Lung (tissue), 12 donors: ENCODE measurements around the gene CHD9NB. TPM values are rescaled to one million over a fixed set of nuclear protein-coding genes. Genes with fewer than 3 reads are reported as not detected.
"Not testable (repeated sequence)": the region's sequence is repeated elsewhere in the genome, so short reads cannot be mapped to it uniquely, and the experiment has no call there.

Experiments used
- ATAC-seq: fragments of 200-7000 bp; cut with Tn5 transposase; one replicate; pipeline ENCODE4 v1.9.1; 2020; ENCODE audit warnings: moderate number of reproducible peaks; ENCODE audit not compliant: insufficient read depth, low FRiP score
- DNase-seq, 3 donors: peaks; one replicate each; pipeline ENCODE4 v3.0.0-alpha.2; 2013 to 2017
- H3K27ac ChIP-seq, 2 donors: one replicate each; pipeline ENCODE4 v1.5.1; 2013; ENCODE audit warnings: mild to moderate bottlenecking in 2 of 2, moderate library complexity in 2 of 2, control low read depth in 1 of 2, inconsistent platforms in 1 of 2, low read depth in 1 of 2, low read length in 1 of 2
- H3K27me3 ChIP-seq, 3 donors: one replicate each; pipeline ENCODE4 v1.5.1; 2013; ENCODE audit warnings: low read length in 2 of 3; ENCODE audit not compliant: control insufficient read depth in 3 of 3, insufficient read depth in 3 of 3
- H3K36me3 ChIP-seq, 4 donors: one replicate each; pipeline ENCODE4 v1.5.1; 2013; ENCODE audit warnings: low read length in 4 of 4, mild to moderate bottlenecking in 1 of 4, moderate library complexity in 1 of 4; ENCODE audit not compliant: control insufficient read depth in 4 of 4, insufficient read depth in 4 of 4
- H3K4me1 ChIP-seq, 5 donors: one replicate each; pipeline ENCODE4 v1.5.1; 2013; ENCODE audit warnings: low read length in 5 of 5, mild to moderate bottlenecking in 2 of 5, moderate library complexity in 1 of 5; ENCODE audit not compliant: control insufficient read depth in 5 of 5, insufficient read depth in 5 of 5
- H3K4me3 ChIP-seq: one replicate; pipeline ENCODE4 v1.5.1; 2013; ENCODE audit warnings: mild to moderate bottlenecking, control low read depth, moderate library complexity
- H3K9ac ChIP-seq, 2 donors: one replicate each; pipeline ENCODE4 v1.5.1; 2013; ENCODE audit warnings: low read length in 2 of 2, control low read depth in 1 of 2; ENCODE audit not compliant: insufficient read depth in 1 of 2
- H3K9me3 ChIP-seq, 4 donors: one replicate each; pipeline ENCODE4 v1.5.1; 2013; ENCODE audit warnings: low read length in 3 of 4, mild to moderate bottlenecking in 1 of 4, moderate library complexity in 1 of 4; ENCODE audit not compliant: control insufficient read depth in 4 of 4, insufficient read depth in 3 of 4
- WGBS, 2 donors: extraction: QIAGEN DNeasy Blood & Tissue Kit; methylation state at CpG; one replicate each; pipeline ENCODE4 v1.1.7; 2013; 5-methylcytosine and 5-hydroxymethylcytosine counted together
- polyA plus RNA-seq, 2 donors: library from polyadenylated mRNA; stranded (reverse); fragments of 200-250 nt; gene quantifications; one replicate each; pipeline ENCODE4 v1.2.1, GENCODE V29; 2013
- total RNA-seq, 2 donors: library from RNA; depleted of rRNA in 1 of 2; stranded (reverse); fragments of >200 nt in 1 of 2; gene quantifications; one replicate each; pipeline ENCODE4 v1.2.1, GENCODE V29; 2014 to 2021
- TF ChIP-seq, protein P1 (sequence below): IDR thresholded peaks from 2 replicates; pipeline ENCODE4 v1.5.1; 2012; ENCODE audit warnings: mild to moderate bottlenecking; ENCODE audit errors: control extremely low read depth, extremely low read depth
- donor health status: control.
- donor health status: control.
- donor health status: Bipolar disorder and iron deficiency.
- donor health status: healthy.
- donor health status: DM: yes; HTN: yes; CAD: no.

The CHD9NB gene
- total and polyA plus RNA-seq, 4 donors, result 19.8 to 34.8 (median 29.9) TPM

DNA sequence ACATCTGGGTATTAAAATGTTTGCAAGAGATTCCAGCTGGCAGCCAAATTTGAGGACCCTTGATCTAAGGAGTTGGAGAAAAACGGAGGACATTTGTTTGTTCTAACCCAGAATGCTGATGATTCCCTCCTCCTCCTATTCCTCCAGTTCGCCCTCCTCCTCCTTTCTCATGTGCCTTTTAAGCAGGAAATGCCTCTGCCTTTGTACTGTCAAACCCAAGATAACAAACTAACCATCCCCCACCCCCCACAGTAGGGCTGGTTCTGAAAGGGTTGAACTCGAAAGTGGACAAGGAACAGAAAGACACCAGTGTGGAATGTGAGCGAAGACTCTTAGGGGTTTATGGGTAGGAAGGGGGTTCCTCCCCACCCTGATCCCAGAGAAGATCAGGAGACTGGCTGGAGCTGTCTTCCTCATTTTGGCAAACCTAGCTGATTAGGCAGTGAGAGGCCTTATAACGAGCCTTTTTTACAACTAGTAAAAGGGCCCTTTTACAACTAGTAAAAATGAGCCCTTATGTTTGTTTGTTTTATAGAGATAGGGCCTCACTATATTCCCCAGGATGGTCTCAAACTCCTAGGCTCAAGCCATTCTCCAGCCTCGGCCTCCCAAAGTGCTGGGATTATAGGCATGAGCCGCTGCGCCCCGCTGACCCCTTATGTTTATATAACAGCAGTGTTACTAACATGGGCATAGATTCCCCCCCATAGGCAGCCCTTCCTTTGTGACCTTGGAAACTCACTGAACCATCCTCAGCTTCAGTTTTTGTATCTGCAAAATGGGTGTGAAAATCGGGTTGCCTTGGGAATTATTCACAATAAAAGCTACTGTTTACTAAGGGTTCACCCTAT lies 3.1 kb upstream of the CHD9NB start:
- Histone ChIP-seq H3K27ac (peak overlapping the region; percentile 96 to 97), H3K4me1 (peaks cover 3 to 19% (median 9%) of the 10 kb centered on the region in 5 donors), H3K9me3 (no peaks in the 10 kb centered on the region), H3K27me3 (no peaks in the 10 kb centered on the region), H3K36me3 (no peaks in the 10 kb centered on the region), H3K9ac (peak overlapping the region in 1 of 2 donors; percentile 64), H3K4me3 (peak overlapping the region; percentile 59)
- peak; percentile 74 to 87 (median 87) for DNase-seq
- TF ChIP-seq, protein P1, sequence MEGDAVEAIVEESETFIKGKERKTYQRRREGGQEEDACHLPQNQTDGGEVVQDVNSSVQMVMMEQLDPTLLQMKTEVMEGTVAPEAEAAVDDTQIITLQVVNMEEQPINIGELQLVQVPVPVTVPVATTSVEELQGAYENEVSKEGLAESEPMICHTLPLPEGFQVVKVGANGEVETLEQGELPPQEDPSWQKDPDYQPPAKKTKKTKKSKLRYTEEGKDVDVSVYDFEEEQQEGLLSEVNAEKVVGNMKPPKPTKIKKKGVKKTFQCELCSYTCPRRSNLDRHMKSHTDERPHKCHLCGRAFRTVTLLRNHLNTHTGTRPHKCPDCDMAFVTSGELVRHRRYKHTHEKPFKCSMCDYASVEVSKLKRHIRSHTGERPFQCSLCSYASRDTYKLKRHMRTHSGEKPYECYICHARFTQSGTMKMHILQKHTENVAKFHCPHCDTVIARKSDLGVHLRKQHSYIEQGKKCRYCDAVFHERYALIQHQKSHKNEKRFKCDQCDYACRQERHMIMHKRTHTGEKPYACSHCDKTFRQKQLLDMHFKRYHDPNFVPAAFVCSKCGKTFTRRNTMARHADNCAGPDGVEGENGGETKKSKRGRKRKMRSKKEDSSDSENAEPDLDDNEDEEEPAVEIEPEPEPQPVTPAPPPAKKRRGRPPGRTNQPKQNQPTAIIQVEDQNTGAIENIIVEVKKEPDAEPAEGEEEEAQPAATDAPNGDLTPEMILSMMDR, result no peak
- WGBS, 2 donors, result 31 to 35% methylated on average over 10 of the region's 10 CpGs
- peak; percentile 4 for ATAC-seq

DNA sequence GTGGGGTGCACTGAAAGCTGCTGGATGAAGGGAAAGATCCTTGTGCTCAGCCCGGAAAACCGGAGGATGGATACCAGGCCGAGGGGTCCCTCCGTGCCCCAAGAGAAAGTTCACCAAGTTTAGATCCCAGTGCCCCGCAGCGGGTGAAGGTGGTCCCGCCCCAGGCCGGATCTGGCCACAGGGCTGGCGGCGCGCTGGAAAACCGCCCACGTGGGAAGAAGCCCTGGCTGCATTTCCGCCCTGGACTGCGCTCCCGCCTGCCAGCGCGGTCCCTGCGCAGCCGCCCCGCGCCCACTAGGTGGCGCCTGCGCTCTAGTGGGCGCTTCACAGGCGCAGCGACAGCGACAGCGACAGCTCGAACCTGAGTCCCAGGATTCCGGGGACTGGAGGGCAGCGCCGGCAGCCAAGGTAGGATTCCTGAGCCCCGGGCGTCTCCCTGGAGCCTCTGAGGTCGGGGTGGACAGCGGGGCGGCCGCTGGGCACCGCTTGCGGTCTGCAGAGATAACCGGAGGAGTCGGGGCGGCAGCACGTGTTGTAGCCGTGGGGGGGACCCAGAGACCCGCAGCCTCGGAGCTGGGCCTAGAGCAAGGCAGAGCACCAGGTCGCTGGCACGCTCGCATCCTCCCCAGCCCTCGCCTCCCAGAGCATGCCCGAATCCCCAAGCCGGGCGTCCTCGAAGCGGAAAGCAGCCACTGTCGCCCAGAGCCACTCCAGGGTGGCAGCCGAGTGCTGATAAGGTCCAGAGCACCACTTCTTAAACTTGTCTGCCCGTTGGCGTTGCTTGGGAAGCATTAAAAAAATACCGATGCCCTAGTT lies 2.2 kb upstream of the CHD9NB start, which contains the start of gene CHD9:
Gene CHD9 (plus strand): TSS at position 322 of the 816 bp plus-strand sequence. CDS start 101,099 bp downstream, outside the sequence.
- Histone ChIP-seq H3K9me3 (no peaks in the 10 kb centered on the region), H3K4me3 (peak within 1 kb of the TSS; percentile 59), H3K4me1 (peaks cover 3 to 19% (median 9%) of the 10 kb centered on the region in 5 donors), H3K36me3 (no peaks in the 10 kb centered on the region), H3K9ac (peak within 1 kb of the TSS in 1 of 2 donors; percentile 64), H3K27ac (peak within 1 kb of the TSS; percentile 96 to 97), H3K27me3 (no peaks in the 10 kb centered on the region)
- WGBS, 2 donors, result 0 to 1% methylated on average over 56 to 62 of the region's 62 CpGs
- TF ChIP-seq, protein P1, result peak; percentile 99
- ATAC-seq (peak; percentile 93), DNase-seq (peak; percentile 90 to 95 (median 92))

DNA sequence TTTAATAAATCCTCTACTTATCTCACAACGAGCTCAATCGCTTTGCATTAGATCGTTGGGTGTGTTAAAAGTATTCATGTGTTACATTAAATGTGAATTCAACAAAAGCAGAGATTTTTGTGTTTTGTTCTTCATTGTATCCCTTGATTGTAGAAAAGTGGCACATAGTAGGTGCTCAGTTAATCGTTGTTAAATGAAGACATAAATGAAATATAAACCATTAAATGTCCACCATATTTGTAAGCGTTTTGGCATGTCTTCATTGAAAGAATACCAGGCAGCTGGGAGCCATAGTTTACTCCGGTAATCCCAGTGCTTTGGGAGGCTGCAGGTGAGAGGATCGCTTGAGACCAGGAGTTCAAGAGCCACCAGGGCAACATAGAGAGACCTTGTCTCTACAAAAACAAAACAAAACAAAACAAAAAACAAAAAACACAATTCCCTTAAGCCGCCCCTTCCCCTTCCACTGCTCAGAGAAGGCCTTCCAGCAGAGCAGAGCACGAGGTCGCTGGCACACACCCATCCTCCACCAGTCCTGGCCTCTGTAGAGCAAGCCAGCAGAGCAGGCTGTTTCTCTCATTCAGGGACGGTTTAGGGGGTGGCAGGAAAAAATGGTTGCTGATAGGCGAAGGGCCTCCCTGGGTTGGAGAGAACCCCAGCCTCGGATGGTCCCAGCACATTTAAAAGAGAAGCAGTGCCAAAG lies 1.4 kb upstream of the CHD9NB start:
- no peaks in the 10 kb centered on the region for H3K9me3 ChIP-seq
- TF ChIP-seq, protein P1, result no peak
- H3K36me3 ChIP-seq, result no peaks in the 10 kb centered on the region
- DNase-seq, result peak in 2 of 3 donors; percentile 50 to 72
- peaks cover 3 to 19% (median 9%) of the 10 kb centered on the region in 5 donors for H3K4me1 ChIP-seq
- no peak for ATAC-seq
- peak overlapping the region; percentile 59 for H3K4me3 ChIP-seq
- H3K27me3 ChIP-seq, result no peaks in the 10 kb centered on the region
- peak overlapping the region in 1 of 2 donors; percentile 2 for H3K9ac ChIP-seq
- peak overlapping the region; percentile 96 to 97 for H3K27ac ChIP-seq
- 57% methylated on average over 13 of the region's 13 CpGs for WGBS, 2 donors

DNA sequence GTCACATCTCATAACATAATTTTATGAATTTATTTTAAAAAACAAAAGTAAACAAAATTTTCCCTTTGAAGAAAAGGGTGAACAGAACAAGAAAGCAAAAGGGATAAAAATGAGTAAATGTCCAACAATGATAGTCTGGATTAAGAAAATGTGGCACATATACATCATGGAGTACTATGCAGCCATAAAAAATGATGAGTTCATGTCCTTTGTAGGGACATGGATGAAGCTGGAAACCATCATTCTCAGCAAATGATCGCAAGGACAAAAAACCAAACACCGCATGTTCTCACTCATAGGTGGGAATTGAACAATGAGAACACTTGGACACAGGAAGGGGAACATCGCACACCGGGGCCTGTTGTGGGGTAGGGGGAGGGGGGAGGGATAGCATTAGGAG lies 1.4 kb downstream of the CHD9NB start:
- DNase-seq, result not testable (repeated sequence)

More for the DNA sequence above, 1.4 kb downstream of the CHD9NB start:
- not testable (repeated sequence) for ATAC-seq, H3K36me3 ChIP-seq, H3K27me3 ChIP-seq, H3K9me3 ChIP-seq, H3K27ac ChIP-seq, H3K4me3 ChIP-seq, H3K9ac ChIP-seq
- WGBS, 2 donors, result 95 to 100% methylated on average over 2 to 4 of the region's 4 CpGs
- H3K4me1 ChIP-seq, result peaks cover 3 to 14% (median 3%) of the 10 kb centered on the region in 5 donors
